Measurements from ENCODE around the gene UBE2L5.

GRCh38 chr13:30394751-30395191, 27.5 kb upstream of the UBE2L5 start:
- no peak for TF ChIP-seq CTCF (IDR thresholded peaks at IDR 0.05; ENCODE audit: borderline replicate concordance, extremely low read depth, low read length, poor library complexity, severe bottlenecking)
- TF ChIP-seq EZH2 (IDR thresholded peaks at IDR 0.05; ENCODE audit: borderline replicate concordance, low read depth, low read length, severe bottlenecking): no peak
